GM12878 (cell line): ENCODE measurements around the gene POFUT2. TPM values are rescaled to one million over a fixed set of nuclear protein-coding genes. Genes with fewer than 3 reads are reported as not detected.

Experiments
- ATAC-seq: fragments of 200-7000 bp; cut with Tn5 transposase; 3 replicates; pipeline ENCODE4 v1.9.1; 2020; ENCODE audit warnings: mild to moderate bottlenecking, moderate library complexity
- BruUV-seq: library from RNA; stranded (reverse); fragments of 400-500 nt; replicated peaks from 2 replicates; lab custom pipeline; 2021; lab: Mats Ljungman, UMichigan
- CTCF ChIA-PET: fragments of 300-600 bp; sonication (Branson Sonifier 250); formaldehyde crosslinking; extraction: SDS; loops from one replicate; lab custom pipeline; 2021; ENCODE audit warnings: inconsistent platforms; lab: Yijun Ruan, JAX
- POLR2A ChIA-PET: fragments of 350-600 bp; formaldehyde crosslinking; extraction: SDS; loops from one replicate; lab custom pipeline; 2021; ENCODE audit warnings: inconsistent platforms; lab: Charles Lee
- RAD21 ChIA-PET: fragments of 300-600 bp; sonication (Branson Sonifier 250); formaldehyde crosslinking; loops from one replicate; lab custom pipeline; 2023; ENCODE audit warnings: antibody characterized with exemption; ENCODE audit not compliant: unreplicated experiment; lab: Charles Lee
- SMC1A ChIA-PET: fragments of 300-600 bp; sonication (Branson Sonifier 250); formaldehyde crosslinking; loops from one replicate; lab custom pipeline; 2023; ENCODE audit not compliant: unreplicated experiment, uncharacterized antibody; lab: Charles Lee
- DNase-seq: peaks from one replicate; pipeline ENCODE4 v3.0.0-alpha.2; 2011; ENCODE audit warnings: low read depth, low spot score
- FAIRE-seq: peaks from 3 replicates; lab custom pipeline; 2011; peaks lifted over from hg19 to GRCh38; lab: Jason Lieb, UNC
- H2AFZ ChIP-seq: 2 replicates; pipeline ENCODE4 v1.6.0; 2011; ENCODE audit warnings: low read depth, low read length, control low read depth; ENCODE audit not compliant: control insufficient read depth
- H3K27ac ChIP-seq: 2 replicates; pipeline ENCODE4 v1.5.1; 2011; ENCODE audit warnings: control low read depth; ENCODE audit not compliant: control insufficient read depth, insufficient read depth
- H3K27me3 ChIP-seq, 2 experiments: replicated peaks in 1 of 2; 2 replicates each; pipeline versions ENCODE4 v1.6.0 to v1.6.1; 2011; ENCODE audit warnings: low read length in 1 of 2; ENCODE audit not compliant: control insufficient read depth in 2 of 2, insufficient read depth in 2 of 2
- H3K36me3 ChIP-seq, 2 experiments: 2 replicates each; pipeline ENCODE4 v1.5.1; 2011; ENCODE audit warnings: low read length in 1 of 2; ENCODE audit not compliant: control insufficient read depth in 2 of 2, insufficient read depth in 2 of 2
- H3K4me1 ChIP-seq: 2 replicates; pipeline ENCODE4 v1.6.1; 2011; ENCODE audit warnings: mild to moderate bottlenecking, low read length, moderate library complexity, mixed read lengths; ENCODE audit not compliant: control insufficient read depth, insufficient read depth
- H3K4me2 ChIP-seq: 2 replicates; pipeline ENCODE4 v1.6.0; 2011; ENCODE audit warnings: control low read depth; ENCODE audit not compliant: control insufficient read depth, insufficient read depth
- H3K4me3 ChIP-seq: fragments of 200-600 bp; sonication (generic); 2 replicates; pipeline ENCODE4 v1.5.1; 2016
- H3K79me2 ChIP-seq: 2 replicates; pipeline ENCODE4 v1.6.0; 2011; ENCODE audit warnings: low read length; ENCODE audit not compliant: control insufficient read depth, insufficient read depth
- H3K9ac ChIP-seq: 2 replicates; pipeline ENCODE4 v1.8.0; 2011; ENCODE audit warnings: low read length, control low read depth, mixed read lengths; ENCODE audit not compliant: control insufficient read depth, insufficient read depth
- H3K9me3 ChIP-seq: replicated peaks from 3 replicates; pipeline ENCODE4 v1.5.1; 2011; ENCODE audit warnings: mild to moderate bottlenecking, low read length; ENCODE audit not compliant: control insufficient read depth, insufficient read depth
- H4K20me1 ChIP-seq: 2 replicates; pipeline ENCODE4 v1.6.0; 2011; ENCODE audit not compliant: control insufficient read depth, insufficient read depth
- CREB1 ChIP-seq: IDR thresholded peaks from 2 replicates; pipeline ENCODE4 v1.6.1; 2012; ENCODE audit warnings: low read depth, mild to moderate bottlenecking, inconsistent platforms
- EGR1 ChIP-seq, 2 experiments: IDR thresholded peaks; 1 replicate in 1 of 2; 2 replicates in 1 of 2; pipeline ENCODE4 v1.6.1; 2011 to 2012; ENCODE audit warnings: low read depth in 2 of 2, low read length in 2 of 2, borderline replicate concordance in 1 of 2, mild to moderate bottlenecking in 1 of 2, moderate library complexity in 1 of 2
- GATAD2B ChIP-seq: fragments of 450-650 bp; conservative IDR thresholded peaks from 2 replicates; pipeline ENCODE4 v1.6.1; 2017; ENCODE audit warnings: low read depth, mild to moderate bottlenecking, moderate library complexity
- KDM1A ChIP-seq: fragments of 200-600 bp; sonication (generic); IDR thresholded peaks from 2 replicates; pipeline ENCODE4 v1.6.1; 2016; ENCODE audit warnings: borderline replicate concordance
- MEF2A ChIP-seq: IDR thresholded peaks from 2 replicates; pipeline ENCODE4 v1.6.1; 2011; ENCODE audit warnings: low read depth, mild to moderate bottlenecking, low read length, moderate library complexity; ENCODE audit not compliant: insufficient read depth
- MEF2B ChIP-seq: fragments of 450-650 bp; IDR thresholded peaks from 2 replicates; pipeline ENCODE4 v1.6.1; 2018; ENCODE audit warnings: mild to moderate bottlenecking, moderate library complexity; ENCODE audit not compliant: partially characterized antibody, poor library complexity, severe bottlenecking
- RCOR1 ChIP-seq: conservative IDR thresholded peaks from 2 replicates; pipeline ENCODE4 v1.6.1; 2012; ENCODE audit warnings: low read depth, low read length, improper control_type of control experiment
- RELA ChIP-seq: fragments of 450-650 bp; IDR thresholded peaks from 2 replicates; pipeline ENCODE4 v1.8.0; 2014; ENCODE audit warnings: borderline replicate concordance; ENCODE audit not compliant: partially characterized antibody
- SUZ12 ChIP-seq: fragments of 200-600 bp; sonication (generic); IDR thresholded peaks from one replicate; pipeline ENCODE4 v1.6.1; 2018; ENCODE audit warnings: antibody characterized with exemption, mild to moderate bottlenecking; ENCODE audit not compliant: unreplicated experiment
- TCF12 ChIP-seq: IDR thresholded peaks from 2 replicates; pipeline ENCODE4 v1.6.1; 2011; ENCODE audit warnings: low read depth, mild to moderate bottlenecking, low read length
- ZNF24 ChIP-seq: fragments of 450-650 bp; IDR thresholded peaks from 2 replicates; pipeline ENCODE4 v1.6.1; 2017; ENCODE audit warnings: antibody characterized with exemption, mild to moderate bottlenecking
- WGBS: methylation state at CpG from one replicate; pipeline ENCODE4 v1.1.6; 2016; ENCODE audit warnings: low lambda C conversion rate; ENCODE audit not compliant: insufficient replicate concordance, insufficient coverage; ENCODE audit errors: missing lambda C conversion rate; 5-methylcytosine and 5-hydroxymethylcytosine counted together
- in situ Hi-C: fragments of 300-500 bp; cut with MboI; formaldehyde crosslinking; loops from 9 replicates; pipeline ENCODE4 v1.14.3; 2018; ENCODE audit warnings: mixed read lengths
- intact Hi-C: fragments of 100-400 bp; cut with micrococcal nuclease; formaldehyde crosslinking; loops from one replicate; pipeline ENCODE4 v1.14.2; 2022; ENCODE audit not compliant: unreplicated experiment
- polyA plus RNA-seq, 11 experiments: library from polyadenylated mRNA; depleted of rRNA in 4 of 11; unstranded in 6 of 11; stranded (reverse) in 5 of 11; fragments of >200 nt; fragmentation: Nextera tagmentation in 4 of 11; fragmentation: Illumina TruSeq in 1 of 11; extraction: Ambion mirVana in 4 of 11; extraction: Trizol in 1 of 11; gene quantifications; 1 replicate in 1 of 11; 2 replicates in 10 of 11; pipeline versions ENCODE4 v1.2.1 to v1.2.3, GENCODE V29; 2011 to 2016; ENCODE audit warnings: inconsistent platforms in 2 of 11, missing spikeins in 2 of 11, low read depth in 1 of 11
- total RNA-seq, 4 experiments: library from RNA; depleted of rRNA in 3 of 4; stranded (reverse); fragments of >200 nt in 3 of 4; fragmentation: Illumina TruSeq in 1 of 4; extraction: Trizol in 1 of 4; gene quantifications; 2 replicates each; pipeline versions ENCODE4 v1.2.1 to v1.2.3, GENCODE V29; 2013 to 2021
- TF ChIP-seq, protein P1 (sequence below): fragments of 450-650 bp; IDR thresholded peaks from 2 replicates; pipeline ENCODE4 v1.6.1; 2016; ENCODE audit warnings: mild to moderate bottlenecking
- TF ChIP-seq, protein P2 (sequence below): IDR thresholded peaks from 2 replicates; pipeline ENCODE4 v1.6.1; 2012; ENCODE audit warnings: low read depth, low read length, improper control_type of control experiment
- TF ChIP-seq, protein P3 (sequence below): fragments of 450-650 bp; formaldehyde crosslinking; IDR thresholded peaks from 2 replicates; pipeline ENCODE4 v1.4.0; 2022; ENCODE audit warnings: mild to moderate bottlenecking, moderate library complexity
- TF ChIP-seq, protein P4 (sequence below): fragments of 450-650 bp; IDR thresholded peaks from 2 replicates; pipeline ENCODE4 v1.6.1; 2017; ENCODE audit warnings: mild to moderate bottlenecking, low read depth, inconsistent platforms; ENCODE audit not compliant: poor library complexity, severe bottlenecking

The POFUT2 gene
- total and polyA plus RNA-seq, 10 of the 15 experiments (the other 5 are each of a cell fraction or from before 2014, with no cell fraction given): 1.2 to 15.1 (median 6.8) TPM

DNA sequence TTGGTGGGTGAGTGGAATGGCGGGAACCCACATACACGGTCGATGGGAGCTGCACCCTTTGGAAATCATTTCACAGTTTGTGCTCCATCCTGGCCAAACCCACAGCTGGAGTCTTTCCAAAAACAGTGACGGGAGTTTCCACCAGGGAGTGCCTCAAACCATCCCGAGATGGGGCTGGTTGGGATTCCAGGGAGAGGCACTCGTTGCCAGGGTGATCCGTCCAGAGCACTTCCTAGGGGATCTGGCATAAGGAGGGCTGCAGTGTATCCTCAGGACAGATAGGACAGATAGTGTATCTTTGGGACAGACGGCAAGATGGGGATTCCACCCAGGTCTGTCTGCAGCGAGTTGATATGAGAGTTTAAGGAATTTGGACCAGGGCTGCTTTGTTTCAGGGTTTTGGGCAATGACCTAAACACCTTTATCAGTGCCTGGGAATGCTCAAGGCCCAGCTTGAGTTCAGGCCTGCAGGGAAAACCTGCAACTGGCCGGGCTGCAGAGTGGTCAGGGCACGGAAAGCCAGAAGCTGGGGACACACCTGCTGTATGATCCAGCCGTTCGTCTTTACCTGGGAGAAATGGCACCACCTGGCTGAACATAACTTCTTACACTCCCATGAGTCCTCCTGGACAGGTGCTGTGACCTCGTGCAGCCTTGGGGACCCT is 3.4 kb upstream of the POFUT2 start:
- H3K4me2 ChIP-seq: no peak overlapping the region
- no peak overlapping the region for H2AFZ ChIP-seq
- ChIA-PET RAD21 (no interaction called here), CTCF (interaction anchor here (0.6 to 8.2 kb wide), 6 partner anchors 18 to 180 kb away, joined by 3 to 87 read pairs (median 6); no protein-coding TSS in a partner anchor)
- no peak for ATAC-seq
- no TSS peak for BruUV-seq
- H3K27me3 ChIP-seq: no peaks in the 10 kb centered on the region; a peak in 1 of 4 replicates
- DNase-seq: no peak
- TF ChIP-seq KDM1A (no peak), RCOR1 (no peak), MEF2A (no peak), ZNF24 (no peak), EGR1 (IDR thresholded peaks at IDR 0.05; ENCODE audit: borderline replicate concordance in 1 of 2, low read depth in 2 of 2, low read length in 2 of 2) (no peak), RELA (no peak), MEF2B (no peak), SUZ12 (no peak), TCF12 (no peak), CREB1 (no peak), GATAD2B (no peak)
- TF ChIP-seq, protein P1, sequence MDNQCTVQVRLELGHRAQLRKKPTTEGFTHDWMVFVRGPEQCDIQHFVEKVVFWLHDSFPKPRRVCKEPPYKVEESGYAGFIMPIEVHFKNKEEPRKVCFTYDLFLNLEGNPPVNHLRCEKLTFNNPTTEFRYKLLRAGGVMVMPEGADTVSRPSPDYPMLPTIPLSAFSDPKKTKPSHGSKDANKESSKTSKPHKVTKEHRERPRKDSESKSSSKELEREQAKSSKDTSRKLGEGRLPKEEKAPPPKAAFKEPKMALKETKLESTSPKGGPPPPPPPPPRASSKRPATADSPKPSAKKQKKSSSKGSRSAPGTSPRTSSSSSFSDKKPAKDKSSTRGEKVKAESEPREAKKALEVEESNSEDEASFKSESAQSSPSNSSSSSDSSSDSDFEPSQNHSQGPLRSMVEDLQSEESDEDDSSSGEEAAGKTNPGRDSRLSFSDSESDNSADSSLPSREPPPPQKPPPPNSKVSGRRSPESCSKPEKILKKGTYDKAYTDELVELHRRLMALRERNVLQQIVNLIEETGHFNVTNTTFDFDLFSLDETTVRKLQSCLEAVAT: no peak
- TF ChIP-seq, protein P2, sequence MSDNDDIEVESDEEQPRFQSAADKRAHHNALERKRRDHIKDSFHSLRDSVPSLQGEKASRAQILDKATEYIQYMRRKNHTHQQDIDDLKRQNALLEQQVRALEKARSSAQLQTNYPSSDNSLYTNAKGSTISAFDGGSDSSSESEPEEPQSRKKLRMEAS: no peak
- TF ChIP-seq, protein P3, sequence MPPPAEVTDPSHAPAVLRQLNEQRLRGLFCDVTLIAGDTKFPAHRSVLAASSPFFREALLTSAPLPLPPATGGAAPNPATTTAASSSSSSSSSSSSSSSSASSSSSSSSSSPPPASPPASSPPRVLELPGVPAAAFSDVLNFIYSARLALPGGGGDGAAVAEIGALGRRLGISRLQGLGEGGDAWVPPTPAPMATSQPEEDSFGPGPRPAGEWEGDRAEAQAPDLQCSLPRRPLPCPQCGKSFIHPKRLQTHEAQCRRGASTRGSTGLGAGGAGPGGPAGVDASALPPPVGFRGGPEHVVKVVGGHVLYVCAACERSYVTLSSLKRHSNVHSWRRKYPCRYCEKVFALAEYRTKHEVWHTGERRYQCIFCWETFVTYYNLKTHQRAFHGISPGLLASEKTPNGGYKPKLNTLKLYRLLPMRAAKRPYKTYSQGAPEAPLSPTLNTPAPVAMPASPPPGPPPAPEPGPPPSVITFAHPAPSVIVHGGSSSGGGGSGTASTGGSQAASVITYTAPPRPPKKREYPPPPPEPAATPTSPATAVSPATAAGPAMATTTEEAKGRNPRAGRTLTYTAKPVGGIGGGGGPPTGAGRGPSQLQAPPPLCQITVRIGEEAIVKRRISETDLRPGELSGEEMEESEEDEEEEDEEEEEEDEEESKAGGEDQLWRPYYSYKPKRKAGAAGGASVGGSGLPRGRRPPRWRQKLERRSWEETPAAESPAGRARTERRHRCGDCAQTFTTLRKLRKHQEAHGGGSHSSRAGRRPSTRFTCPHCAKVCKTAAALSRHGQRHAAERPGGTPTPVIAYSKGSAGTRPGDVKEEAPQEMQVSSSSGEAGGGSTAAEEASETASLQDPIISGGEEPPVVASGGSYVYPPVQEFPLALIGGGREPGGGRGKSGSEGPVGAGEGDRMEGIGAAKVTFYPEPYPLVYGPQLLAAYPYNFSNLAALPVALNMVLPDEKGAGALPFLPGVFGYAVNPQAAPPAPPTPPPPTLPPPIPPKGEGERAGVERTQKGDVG (CRISPR knock-in tag): no peak
- TF ChIP-seq, protein P4, sequence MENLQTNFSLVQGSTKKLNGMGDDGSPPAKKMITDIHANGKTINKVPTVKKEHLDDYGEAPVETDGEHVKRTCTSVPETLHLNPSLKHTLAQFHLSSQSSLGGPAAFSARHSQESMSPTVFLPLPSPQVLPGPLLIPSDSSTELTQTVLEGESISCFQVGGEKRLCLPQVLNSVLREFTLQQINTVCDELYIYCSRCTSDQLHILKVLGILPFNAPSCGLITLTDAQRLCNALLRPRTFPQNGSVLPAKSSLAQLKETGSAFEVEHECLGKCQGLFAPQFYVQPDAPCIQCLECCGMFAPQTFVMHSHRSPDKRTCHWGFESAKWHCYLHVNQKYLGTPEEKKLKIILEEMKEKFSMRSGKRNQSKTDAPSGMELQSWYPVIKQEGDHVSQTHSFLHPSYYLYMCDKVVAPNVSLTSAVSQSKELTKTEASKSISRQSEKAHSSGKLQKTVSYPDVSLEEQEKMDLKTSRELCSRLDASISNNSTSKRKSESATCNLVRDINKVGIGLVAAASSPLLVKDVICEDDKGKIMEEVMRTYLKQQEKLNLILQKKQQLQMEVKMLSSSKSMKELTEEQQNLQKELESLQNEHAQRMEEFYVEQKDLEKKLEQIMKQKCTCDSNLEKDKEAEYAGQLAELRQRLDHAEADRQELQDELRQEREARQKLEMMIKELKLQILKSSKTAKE: no peak
- TF ChIP-seq, all 136 proteins: peak for 0
- FAIRE-seq: no peak
- in situ Hi-C loops: loop anchor here (10.0 kb wide), 1 partner anchor 524 kb away; no protein-coding TSS in a partner anchor
- Histone ChIP-seq H3K9me3 (no peaks in the 10 kb centered on the region), H3K9ac (no peak overlapping the region), H3K27ac (no peak overlapping the region), H4K20me1 (no peaks in the 10 kb centered on the region), H3K4me1 (0 out of 2 replicates have a peak, but pooled peaks cover 5% of the 10 kb centered on the region), H3K79me2 (peaks cover 4% of the 10 kb centered on the region), H3K36me3 (no peaks in the 10 kb centered on the region), H3K4me3 (no peak overlapping the region)
- ChIA-PET SMC1A (interaction anchor here (1.7 to 4.8 kb wide), 2 partner anchors 18 to 150 kb away, joined by 4 to 23 read pairs; no protein-coding TSS in a partner anchor), POLR2A (no interaction called here)
- intact Hi-C loops: loop anchor here (5.0 kb wide), 2 partner anchors 139 to 531 kb away; no protein-coding TSS in a partner anchor
- 75% methylated on average over 14 of the region's 14 CpGs for WGBS
